ENCODE data around the gene R3HDM1. TPM values are rescaled to one million over a fixed set of nuclear protein-coding genes. Genes with fewer than 3 reads are reported as not detected.
"Not testable (repeated sequence)": the region's sequence is repeated elsewhere in the genome, so short reads cannot be mapped to it uniquely, and the experiment has no call there.

The R3HDM1 gene
- total RNA-seq, 1 experiment from 2014 or later: 62.6 TPM

DNA sequence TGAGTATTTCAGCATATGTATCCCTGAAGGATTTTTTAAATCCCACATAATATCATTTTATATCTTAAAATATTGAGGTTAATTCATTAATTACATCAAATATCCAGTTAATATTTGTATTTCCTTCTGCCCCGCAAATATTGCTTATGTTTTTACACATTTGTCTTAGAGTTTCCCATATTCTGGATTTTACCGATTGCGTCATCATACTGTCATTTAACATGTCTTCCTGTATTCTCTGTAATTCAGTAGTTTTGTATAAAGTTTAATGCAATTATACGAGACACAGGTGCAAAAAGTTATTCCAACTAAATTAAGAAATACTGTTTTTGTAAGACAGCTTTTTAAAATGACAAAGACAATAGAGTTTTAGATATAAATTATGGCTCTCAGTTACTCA is 176.9 kb downstream of the R3HDM1 start:
- H3K27me3 ChIP-seq (ENCODE audit: control insufficient read depth, insufficient read depth, low read length): no peaks in the 10 kb centered on the region
- ATAC-seq (no peak), DNase-seq (ENCODE audit: low read depth, low spot score) (no peak)
- POLR2A ChIA-PET: no interaction called here
- H3K36me3 ChIP-seq (ENCODE audit: control insufficient read depth, insufficient read depth, low read length): peaks cover 3% of the 10 kb centered on the region; the same call in 1 of the 2 replicates
- in situ Hi-C loops (cut with HindIII; ENCODE audit: low pct_unique_long_range_greater_than_20kb, low sequenced_read_pairs): no loop called here
- no peak overlapping the region for H3K27ac ChIP-seq (ENCODE audit: low read length)
- no peaks in the 10 kb centered on the region for H3K9me3 ChIP-seq (ENCODE audit: control insufficient read depth, insufficient read depth, low read depth, low read length)
- CTCF ChIA-PET: no interaction called here
- H3K4me1 ChIP-seq (ENCODE audit: control insufficient read depth, insufficient read depth, low read length): no peaks in the 10 kb centered on the region
- intact Hi-C loops (cut with micrococcal nuclease; ENCODE audit: unreplicated experiment): no loop called here
- no TSS peak for BruUV-seq (replicated peaks)
- no peak overlapping the region for H3K4me3 ChIP-seq (ENCODE audit: low read depth in 2 of 2, low read length in 2 of 2)
- no peak for TF ChIP-seq TCF7L2 (IDR thresholded peaks at IDR 0.05; ENCODE audit: low read depth, low read length)
- TF ChIP-seq, protein P1, sequence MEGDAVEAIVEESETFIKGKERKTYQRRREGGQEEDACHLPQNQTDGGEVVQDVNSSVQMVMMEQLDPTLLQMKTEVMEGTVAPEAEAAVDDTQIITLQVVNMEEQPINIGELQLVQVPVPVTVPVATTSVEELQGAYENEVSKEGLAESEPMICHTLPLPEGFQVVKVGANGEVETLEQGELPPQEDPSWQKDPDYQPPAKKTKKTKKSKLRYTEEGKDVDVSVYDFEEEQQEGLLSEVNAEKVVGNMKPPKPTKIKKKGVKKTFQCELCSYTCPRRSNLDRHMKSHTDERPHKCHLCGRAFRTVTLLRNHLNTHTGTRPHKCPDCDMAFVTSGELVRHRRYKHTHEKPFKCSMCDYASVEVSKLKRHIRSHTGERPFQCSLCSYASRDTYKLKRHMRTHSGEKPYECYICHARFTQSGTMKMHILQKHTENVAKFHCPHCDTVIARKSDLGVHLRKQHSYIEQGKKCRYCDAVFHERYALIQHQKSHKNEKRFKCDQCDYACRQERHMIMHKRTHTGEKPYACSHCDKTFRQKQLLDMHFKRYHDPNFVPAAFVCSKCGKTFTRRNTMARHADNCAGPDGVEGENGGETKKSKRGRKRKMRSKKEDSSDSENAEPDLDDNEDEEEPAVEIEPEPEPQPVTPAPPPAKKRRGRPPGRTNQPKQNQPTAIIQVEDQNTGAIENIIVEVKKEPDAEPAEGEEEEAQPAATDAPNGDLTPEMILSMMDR (IDR thresholded peaks at IDR 0.05): no peak
- no peak for TF ChIP-seq POLR2AphosphoS5 (IDR thresholded peaks at IDR 0.05; ENCODE audit: low read depth, low read length)
- no peak for TF ChIP-seq SIN3A (IDR thresholded peaks at IDR 0.05; ENCODE audit: borderline replicate concordance, insufficient read depth, low read depth, low read length)
- TF ChIP-seq, protein P2, sequence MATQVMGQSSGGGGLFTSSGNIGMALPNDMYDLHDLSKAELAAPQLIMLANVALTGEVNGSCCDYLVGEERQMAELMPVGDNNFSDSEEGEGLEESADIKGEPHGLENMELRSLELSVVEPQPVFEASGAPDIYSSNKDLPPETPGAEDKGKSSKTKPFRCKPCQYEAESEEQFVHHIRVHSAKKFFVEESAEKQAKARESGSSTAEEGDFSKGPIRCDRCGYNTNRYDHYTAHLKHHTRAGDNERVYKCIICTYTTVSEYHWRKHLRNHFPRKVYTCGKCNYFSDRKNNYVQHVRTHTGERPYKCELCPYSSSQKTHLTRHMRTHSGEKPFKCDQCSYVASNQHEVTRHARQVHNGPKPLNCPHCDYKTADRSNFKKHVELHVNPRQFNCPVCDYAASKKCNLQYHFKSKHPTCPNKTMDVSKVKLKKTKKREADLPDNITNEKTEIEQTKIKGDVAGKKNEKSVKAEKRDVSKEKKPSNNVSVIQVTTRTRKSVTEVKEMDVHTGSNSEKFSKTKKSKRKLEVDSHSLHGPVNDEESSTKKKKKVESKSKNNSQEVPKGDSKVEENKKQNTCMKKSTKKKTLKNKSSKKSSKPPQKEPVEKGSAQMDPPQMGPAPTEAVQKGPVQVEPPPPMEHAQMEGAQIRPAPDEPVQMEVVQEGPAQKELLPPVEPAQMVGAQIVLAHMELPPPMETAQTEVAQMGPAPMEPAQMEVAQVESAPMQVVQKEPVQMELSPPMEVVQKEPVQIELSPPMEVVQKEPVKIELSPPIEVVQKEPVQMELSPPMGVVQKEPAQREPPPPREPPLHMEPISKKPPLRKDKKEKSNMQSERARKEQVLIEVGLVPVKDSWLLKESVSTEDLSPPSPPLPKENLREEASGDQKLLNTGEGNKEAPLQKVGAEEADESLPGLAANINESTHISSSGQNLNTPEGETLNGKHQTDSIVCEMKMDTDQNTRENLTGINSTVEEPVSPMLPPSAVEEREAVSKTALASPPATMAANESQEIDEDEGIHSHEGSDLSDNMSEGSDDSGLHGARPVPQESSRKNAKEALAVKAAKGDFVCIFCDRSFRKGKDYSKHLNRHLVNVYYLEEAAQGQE (IDR thresholded peaks at IDR 0.05; ENCODE audit: insufficient read depth in 1 of 2, low read depth in 2 of 2, low read length in 1 of 2): no peak

DNA sequence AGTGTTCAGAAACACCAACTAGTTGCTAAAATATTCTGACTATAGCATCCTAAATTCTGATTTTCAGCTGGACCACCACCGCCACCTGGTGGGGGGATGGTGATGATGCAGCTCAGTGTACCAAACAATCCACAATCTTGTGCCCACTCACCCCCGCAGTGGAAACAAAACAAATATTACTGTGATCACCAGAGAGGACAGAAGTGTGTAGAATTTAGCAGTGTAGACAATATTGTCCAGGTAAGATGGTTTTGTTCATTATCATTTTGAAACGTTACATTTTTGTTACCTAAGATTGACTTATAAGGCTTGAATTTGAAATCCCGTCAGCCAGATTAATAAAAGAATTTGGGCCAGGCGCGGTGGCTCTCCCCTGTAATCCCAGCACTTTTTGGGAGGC is 178.7 kb downstream of the R3HDM1 start:
- in situ Hi-C loops (cut with HindIII; ENCODE audit: low pct_unique_long_range_greater_than_20kb, low sequenced_read_pairs): no loop called here

DNA sequence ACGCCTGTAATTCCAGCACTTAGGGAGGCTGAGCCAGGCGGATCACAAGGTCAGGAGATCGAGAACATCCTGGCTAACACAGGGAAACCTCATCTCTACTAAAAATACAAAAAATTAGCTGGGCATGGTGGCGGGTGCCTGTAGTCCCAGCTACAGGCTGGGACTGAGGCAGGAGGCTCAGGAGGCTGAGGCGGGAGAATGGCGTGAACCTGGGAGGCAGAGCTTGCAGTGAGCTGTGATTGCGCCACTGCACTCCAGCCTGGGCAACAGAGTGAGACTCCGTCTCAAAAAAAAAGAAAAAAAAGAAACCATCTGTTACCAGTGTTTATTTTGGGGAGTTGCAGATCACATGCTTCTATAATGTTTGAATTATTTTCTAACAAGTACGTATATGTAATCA is 183.8 kb downstream of the R3HDM1 start:
- POLR2A ChIA-PET; ATAC-seq; DNase-seq (ENCODE audit: low read depth, low spot score); H3K4me3 ChIP-seq (ENCODE audit: low read depth in 2 of 2, low read length in 2 of 2); H3K4me1 ChIP-seq (ENCODE audit: control insufficient read depth, insufficient read depth, low read length); H3K27ac ChIP-seq (ENCODE audit: low read length); CTCF ChIA-PET; in situ Hi-C loops (cut with HindIII; ENCODE audit: low pct_unique_long_range_greater_than_20kb, low sequenced_read_pairs); H3K36me3 ChIP-seq (ENCODE audit: control insufficient read depth, insufficient read depth, low read length); BruUV-seq (replicated peaks); H3K9me3 ChIP-seq (ENCODE audit: control insufficient read depth, insufficient read depth, low read depth, low read length); H3K27me3 ChIP-seq (ENCODE audit: control insufficient read depth, insufficient read depth, low read length): not testable (repeated sequence)
- intact Hi-C loops (cut with micrococcal nuclease; ENCODE audit: unreplicated experiment): loop anchor here (10.0 kb wide), 1 partner anchor 710 kb away; no protein-coding TSS in a partner anchor

More for the DNA sequence above, 178.7 kb downstream of the R3HDM1 start:
- no peaks in the 10 kb centered on the region for H3K4me1 ChIP-seq (ENCODE audit: control insufficient read depth, insufficient read depth, low read length)
- TF ChIP-seq SIN3A (IDR thresholded peaks at IDR 0.05; ENCODE audit: borderline replicate concordance, insufficient read depth, low read depth, low read length): no peak
- TF ChIP-seq, protein P2 (IDR thresholded peaks at IDR 0.05; ENCODE audit: insufficient read depth in 1 of 2, low read depth in 2 of 2, low read length in 1 of 2): no peak
- TF ChIP-seq, protein P1 (IDR thresholded peaks at IDR 0.05): peak; percentile 95
- no peaks in the 10 kb centered on the region for H3K27me3 ChIP-seq (ENCODE audit: control insufficient read depth, insufficient read depth, low read length)
- BruUV-seq (replicated peaks): no TSS peak
- peaks cover 3% of the 10 kb centered on the region; the same call in 1 of the 2 replicates for H3K36me3 ChIP-seq (ENCODE audit: control insufficient read depth, insufficient read depth, low read length)
- intact Hi-C loops (cut with micrococcal nuclease; ENCODE audit: unreplicated experiment): loop anchor here (5.0 to 10.0 kb wide), 2 partner anchors 238 to 705 kb away; no protein-coding TSS in a partner anchor
- no peak overlapping the region for H3K27ac ChIP-seq (ENCODE audit: low read length)
- ChIA-PET POLR2A (no interaction called here), CTCF (interaction anchor here (0.6 to 1.9 kb wide), 6 partner anchors 30 to 721 kb away, joined by 3 to 8 read pairs (median 4); no protein-coding TSS in a partner anchor)
- peak; percentile 70 for ATAC-seq
- no peak for DNase-seq (ENCODE audit: low read depth, low spot score)
- no peaks in the 10 kb centered on the region for H3K9me3 ChIP-seq (ENCODE audit: control insufficient read depth, insufficient read depth, low read depth, low read length)
- no peak overlapping the region for H3K4me3 ChIP-seq (ENCODE audit: low read depth in 2 of 2, low read length in 2 of 2)

All from Panc1 (cell line).